ENCODE data around the gene OBSL1. TPM values are rescaled to one million over a fixed set of nuclear protein-coding genes. Genes with fewer than 3 reads are reported as not detected.
A peak's percentile ranks its signal among the peaks of the same experiment; 100 is the strongest.

OBSL1 gene
- total and polyA plus RNA-seq, 2 of the 4 experiments (the other 2 are of a cell fraction) = 21.5 to 51.2 TPM

GRCh38 chr2:219619235-219619634 lies 47.9 kb upstream of the OBSL1 start:
- Histone ChIP-seq H4K5ac (ENCODE audit: low read depth, low read length) (no peak overlapping the region), H3K18ac (ENCODE audit: low read depth, low read length) (no peak overlapping the region), H2AFZ (replicated peaks; ENCODE audit: low read length, poor library complexity) (no peak overlapping the region), H2BK15ac (ENCODE audit: low read depth, low read length) (no peak overlapping the region), H3K4me1 (ENCODE audit: control insufficient read depth, insufficient read depth, low read length) (no peaks in the 10 kb centered on the region), H2BK20ac (ENCODE audit: low read depth, low read length) (no peak overlapping the region), H3K27ac (ENCODE audit: insufficient read depth, low read length) (no peak overlapping the region), H4K91ac (ENCODE audit: insufficient read depth, low read depth, low read length) (no peak overlapping the region), H2BK5ac (ENCODE audit: low read depth, low read length, poor library complexity, severe bottlenecking) (no peak overlapping the region), H3K4me2 (ENCODE audit: low read depth, low read length) (no peak overlapping the region), H3K4me3 (ENCODE audit: insufficient read depth, low read depth, low read length) (no peak overlapping the region), H3K27me3 (ENCODE audit: control insufficient read depth, insufficient read depth, low read length) (peaks cover 20% of the 10 kb centered on the region), H4K20me1 (ENCODE audit: insufficient read depth, low read length) (no peaks in the 10 kb centered on the region), H3K56ac (ENCODE audit: extremely low read depth, insufficient read depth, low read length) (no peak overlapping the region), H3K9me1 (ENCODE audit: insufficient read depth, low read length) (no peaks in the 10 kb centered on the region), H4K8ac (ENCODE audit: low read depth in 2 of 2, low read length in 2 of 2) (no peak overlapping the region), H3K14ac (replicated peaks; ENCODE audit: low read depth, low read length) (no peak overlapping the region), H3K36me3 (ENCODE audit: control insufficient read depth, insufficient read depth, low read length) (peaks cover 16% of the 10 kb centered on the region; the same call in 1 of the 2 replicates), H3K9me3 (ENCODE audit: control insufficient read depth, insufficient read depth, low read length) (no peaks in the 10 kb centered on the region), H3K4ac (ENCODE audit: low read depth, low read length) (no peak overlapping the region), H2AK9ac (replicated peaks; ENCODE audit: low read depth, low read length, poor library complexity) (no peak overlapping the region), H3K23ac (ENCODE audit: low read depth, low read length) (no peak overlapping the region), H3K9ac (ENCODE audit: low read depth, low read length) (no peak overlapping the region), H2BK120ac (ENCODE audit: low read depth, low read length) (no peak overlapping the region), H3K79me1 (ENCODE audit: low read depth in 1 of 2, low read length in 2 of 2) (no peaks in the 10 kb centered on the region), H2AK5ac (ENCODE audit: low read depth, low read length) (no peak overlapping the region)
- intact Hi-C loops (cut with micrococcal nuclease) (no loop called here), in situ Hi-C loops (cut with MboI; ENCODE audit: low sequenced_read_pairs) (no loop called here), dilution Hi-C loops (cut with HindIII; ENCODE audit: low sequenced_read_pairs, unreplicated experiment) (no loop called here)
- ATAC-seq (ENCODE audit: low read depth) = no peak
- BruUV-seq (replicated peaks) = no TSS peak
- POLR2A ChIA-PET (ENCODE audit: unreplicated experiment) = no interaction called here
- CTCF ChIA-PET = interaction anchor here (0.7 kb wide), 1 partner anchor 81 kb away, joined by 4 read pairs; no protein-coding TSS in a partner anchor
- no CpG with 5 or more reads among the region's 4 CpGs for WGBS, 2 experiments (ENCODE audit: extremely low coverage in 2 of 2, insufficient read length in 1 of 2)
- no peak for DNase-seq
- TF ChIP-seq USF2 (IDR thresholded peaks at IDR 0.05; ENCODE audit: low read depth, low read length) (no peak), RAD21 (IDR thresholded peaks at IDR 0.05; ENCODE audit: low read length) (0 out of 2 replicates have a peak, but pooled peaks have one; percentile 5)
